ENCODE data around the gene GPR139.

DNA sequence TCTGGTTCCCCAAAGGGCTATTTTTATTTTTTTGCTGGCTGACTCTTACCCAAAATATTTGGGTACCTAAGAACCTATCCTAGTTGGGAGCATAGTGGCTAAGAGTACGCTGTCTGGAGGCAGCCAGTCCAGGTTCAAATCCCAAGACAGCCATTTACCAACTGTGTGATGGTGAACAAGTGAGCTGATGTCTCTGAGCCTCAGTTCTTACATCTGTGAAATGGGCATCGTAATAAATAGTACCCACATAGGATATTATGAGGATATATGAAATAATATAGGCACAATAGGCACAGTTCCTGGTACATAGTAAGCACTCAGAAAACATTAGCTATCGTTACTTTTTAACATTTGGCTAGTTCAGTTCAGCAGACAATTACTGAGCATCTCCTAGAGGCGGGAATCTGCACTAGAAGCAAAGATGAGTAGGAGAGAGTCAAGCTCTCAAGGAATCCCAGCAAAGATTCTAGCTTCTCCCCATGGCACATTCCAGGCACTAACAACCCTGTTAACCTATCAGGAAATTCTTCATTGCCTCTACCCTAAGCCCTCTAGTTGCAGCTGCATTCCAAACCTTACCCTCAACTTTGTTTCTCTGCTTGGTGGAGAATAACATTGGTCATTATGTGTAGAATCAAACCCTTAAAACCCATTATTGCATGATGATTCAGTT is 31.6 kb downstream of the GPR139 start:
- TF ChIP-seq CTCF (IDR thresholded peaks at IDR 0.05) (no peak), POLR2A (IDR thresholded peaks at IDR 0.05) (no peak)
